ENCODE results near the gene MRPL4. TPM values are rescaled to one million over a fixed set of nuclear protein-coding genes. Genes with fewer than 3 reads are reported as not detected.

The MRPL4 gene
- total RNA-seq, 1 experiment from 2014 or later = 99.3 TPM

DNA sequence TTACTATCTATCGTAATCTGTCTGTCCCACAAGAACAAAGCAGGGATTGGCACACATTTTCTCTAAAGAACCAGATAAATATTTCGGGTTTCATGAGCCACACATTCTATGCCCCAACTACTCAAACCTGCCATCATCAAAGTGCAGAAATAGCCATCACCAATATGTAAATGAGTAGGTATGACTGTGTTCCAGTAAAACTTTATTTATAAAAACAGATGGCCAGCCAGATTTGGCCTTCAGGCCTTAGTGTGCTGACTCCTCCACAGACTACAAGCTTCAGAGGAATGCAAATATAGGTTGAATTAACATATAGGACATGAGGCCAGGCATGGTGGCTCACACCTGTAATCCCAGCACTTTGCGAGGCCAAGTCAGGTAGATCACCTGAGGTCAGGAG, 48.3 kb upstream of the MRPL4 start:
- H4K8ac ChIP-seq (replicated peaks; ENCODE audit: insufficient read length, low read depth, low read length) = no peak overlapping the region
- no peaks in the 10 kb centered on the region for H4K20me1 ChIP-seq (ENCODE audit: control insufficient read depth, insufficient read depth, insufficient read length)
- TF ChIP-seq, protein P1, sequence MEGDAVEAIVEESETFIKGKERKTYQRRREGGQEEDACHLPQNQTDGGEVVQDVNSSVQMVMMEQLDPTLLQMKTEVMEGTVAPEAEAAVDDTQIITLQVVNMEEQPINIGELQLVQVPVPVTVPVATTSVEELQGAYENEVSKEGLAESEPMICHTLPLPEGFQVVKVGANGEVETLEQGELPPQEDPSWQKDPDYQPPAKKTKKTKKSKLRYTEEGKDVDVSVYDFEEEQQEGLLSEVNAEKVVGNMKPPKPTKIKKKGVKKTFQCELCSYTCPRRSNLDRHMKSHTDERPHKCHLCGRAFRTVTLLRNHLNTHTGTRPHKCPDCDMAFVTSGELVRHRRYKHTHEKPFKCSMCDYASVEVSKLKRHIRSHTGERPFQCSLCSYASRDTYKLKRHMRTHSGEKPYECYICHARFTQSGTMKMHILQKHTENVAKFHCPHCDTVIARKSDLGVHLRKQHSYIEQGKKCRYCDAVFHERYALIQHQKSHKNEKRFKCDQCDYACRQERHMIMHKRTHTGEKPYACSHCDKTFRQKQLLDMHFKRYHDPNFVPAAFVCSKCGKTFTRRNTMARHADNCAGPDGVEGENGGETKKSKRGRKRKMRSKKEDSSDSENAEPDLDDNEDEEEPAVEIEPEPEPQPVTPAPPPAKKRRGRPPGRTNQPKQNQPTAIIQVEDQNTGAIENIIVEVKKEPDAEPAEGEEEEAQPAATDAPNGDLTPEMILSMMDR (conservative IDR thresholded peaks at IDR 0.05) = no peak
- H3K4me1 ChIP-seq (ENCODE audit: insufficient read depth, low read length) = 0 out of 2 replicates have a peak, but pooled peaks cover 2% of the 10 kb centered on the region
- H2AK5ac ChIP-seq (ENCODE audit: insufficient read length, low read length) = no peak overlapping the region
- no peak overlapping the region for H3K14ac ChIP-seq (ENCODE audit: insufficient read depth, low read length)
- no peak for DNase-seq
- H3K56ac ChIP-seq (ENCODE audit: insufficient read length, low read depth, low read length) = no peak overlapping the region
- H2BK5ac ChIP-seq (ENCODE audit: insufficient read length, low read length) = no peak overlapping the region
- no peak overlapping the region for H2BK20ac ChIP-seq (ENCODE audit: low read depth, low read length, poor library complexity, severe bottlenecking)
- no peaks in the 10 kb centered on the region for H3K27me3 ChIP-seq (ENCODE audit: insufficient read depth, low read length)
- H3K4me1 Mint-ChIP-seq = peaks cover 9 to 14% of the 10 kb centered on the region in 2 experiments
- H2BK12ac ChIP-seq (ENCODE audit: insufficient read length, low read depth, low read length) = no peak overlapping the region
- H2BK120ac ChIP-seq (ENCODE audit: low read depth, low read length, poor library complexity, severe bottlenecking) = no peak overlapping the region
- no peak overlapping the region for H3K18ac ChIP-seq (ENCODE audit: insufficient read length, low read depth, low read length)
- no peak overlapping the region for H3K27ac Mint-ChIP-seq
- H3K23me2 ChIP-seq (ENCODE audit: insufficient read length, low read depth, low read length, poor library complexity, severe bottlenecking) = no peaks in the 10 kb centered on the region
- no peak overlapping the region for H2BK15ac ChIP-seq (ENCODE audit: low read depth, low read length)
- H3K9me3 Mint-ChIP-seq = peaks cover 6 to 8% of the 10 kb centered on the region in 2 experiments; a peak in 2 of 5 replicates
- no peak overlapping the region for H3K4me2 ChIP-seq (ENCODE audit: insufficient read depth, insufficient read length, low read length)
- no peaks in the 10 kb centered on the region for H3K79me2 ChIP-seq (ENCODE audit: insufficient read depth, low read length)
- no peak overlapping the region for H2AFZ ChIP-seq (ENCODE audit: low read length)
- no peak overlapping the region for H3T11ph ChIP-seq (ENCODE audit: low read length)
- H3K23ac ChIP-seq (ENCODE audit: insufficient read length, low read depth, low read length) = no peak overlapping the region
- no peak overlapping the region for H4K5ac ChIP-seq (ENCODE audit: insufficient read length, low read depth, low read length)
- H3K36me3 Mint-ChIP-seq (ENCODE audit: insufficient read depth in 1 of 3, low read depth in 3 of 3) = no peaks in the 10 kb centered on the region; a peak in 1 of 7 replicates
- peaks cover 7% of the 10 kb centered on the region; the same call in 1 of the 2 replicates for H3K27me3 Mint-ChIP-seq (ENCODE audit: low read depth)
- no peak overlapping the region for H4K91ac ChIP-seq (ENCODE audit: insufficient read length, low read depth, low read length)
- no peaks in the 10 kb centered on the region for H3K9me3 ChIP-seq (ENCODE audit: control insufficient read depth, low read depth, low read length)
- no peak overlapping the region for H3K4me3 Mint-ChIP-seq
- H3K27ac ChIP-seq (ENCODE audit: insufficient read length, low read depth, low read length) = no peak overlapping the region
- no CpG with 5 or more reads among the region's 3 CpGs for WGBS (ENCODE audit: extremely low coverage, insufficient read length, low lambda C conversion rate)
- H3K4ac ChIP-seq (ENCODE audit: low read depth, low read length) = no peak overlapping the region
- H3K79me1 ChIP-seq (ENCODE audit: insufficient read depth, low read depth, low read length, poor library complexity, severe bottlenecking) = no peaks in the 10 kb centered on the region
- no peak overlapping the region for H3K9ac ChIP-seq (ENCODE audit: extremely low read depth, insufficient read length, low read length)

Measured in H9 (cell line).